Keratinocyte (primary cell): Measurements from ENCODE around the gene LGALS12. TPM values are rescaled to one million over a fixed set of nuclear protein-coding genes. Genes with fewer than 3 reads are reported as not detected.

ENCODE experiments used
- DNase-seq: peaks from one replicate; pipeline ENCODE4 v3.0.0-alpha.2; 2011; ENCODE audit warnings: low read depth, missing footprints, low spot score
- FAIRE-seq: peaks from 2 replicates; lab custom pipeline; 2011; peaks lifted over from hg19 to GRCh38; lab: Jason Lieb, UNC
- H2AFZ ChIP-seq: 2 replicates; pipeline ENCODE4 v1.6.0; 2012; ENCODE audit warnings: low read length, control low read depth, inconsistent platforms; ENCODE audit not compliant: control insufficient read depth
- H3K27ac ChIP-seq: 2 replicates; pipeline ENCODE4 v1.5.1; 2011; ENCODE audit warnings: low read length; ENCODE audit not compliant: control insufficient read depth, insufficient read depth
- H3K27me3 ChIP-seq: 3 replicates; pipeline ENCODE4 v1.6.0; 2011; ENCODE audit warnings: low read length; ENCODE audit not compliant: control insufficient read depth, insufficient read depth; ENCODE audit errors: extremely low read depth
- H3K36me3 ChIP-seq, 2 experiments: 2 replicates in 1 of 2; 3 replicates in 1 of 2; pipeline ENCODE4 v1.5.1; 2011; ENCODE audit warnings: low read length in 2 of 2, mild to moderate bottlenecking in 1 of 2; ENCODE audit not compliant: control insufficient read depth in 2 of 2, insufficient read depth in 2 of 2; ENCODE audit errors: extremely low read depth in 1 of 2
- H3K4me1 ChIP-seq: 3 replicates; pipeline ENCODE4 v1.5.1; 2011; ENCODE audit warnings: low read length; ENCODE audit not compliant: control insufficient read depth, insufficient read depth; ENCODE audit errors: extremely low read depth
- H3K4me2 ChIP-seq: 3 replicates; pipeline ENCODE4 v1.6.0; 2011; ENCODE audit warnings: low read depth, low read length; ENCODE audit not compliant: control insufficient read depth, insufficient read depth; ENCODE audit errors: extremely low read depth
- H3K4me3 ChIP-seq, 3 experiments: fragments of 200-600 bp in 1 of 3; sonication (generic) in 1 of 3; 2 replicates in 2 of 3; 3 replicates in 1 of 3; pipeline ENCODE4 v1.5.1; 2011 to 2016; ENCODE audit warnings: low read length in 3 of 3, mild to moderate bottlenecking in 3 of 3, control low read depth in 2 of 3, inconsistent platforms in 1 of 3, low read depth in 1 of 3, mixed read lengths in 1 of 3, mixed run types in 1 of 3, moderate library complexity in 1 of 3; ENCODE audit not compliant: control insufficient read depth in 2 of 3, insufficient read depth in 2 of 3; ENCODE audit errors: extremely low read depth in 1 of 3
- H3K79me2 ChIP-seq: 2 replicates; pipeline ENCODE4 v1.6.0; 2012; ENCODE audit warnings: low read length; ENCODE audit not compliant: control insufficient read depth, insufficient read depth
- H3K9ac ChIP-seq: 3 replicates; pipeline ENCODE4 v1.6.0; 2011; ENCODE audit warnings: low read length; ENCODE audit not compliant: control insufficient read depth, insufficient read depth; ENCODE audit errors: extremely low read depth
- H3K9me1 ChIP-seq: 3 replicates; pipeline ENCODE4 v1.6.0; 2011; ENCODE audit warnings: low read length; ENCODE audit not compliant: control insufficient read depth, insufficient read depth; ENCODE audit errors: extremely low read depth
- H3K9me3 ChIP-seq: 2 replicates; pipeline ENCODE4 v1.5.1; 2012; ENCODE audit warnings: low read depth, low read length; ENCODE audit not compliant: control insufficient read depth
- H4K20me1 ChIP-seq: 3 replicates; pipeline ENCODE4 v1.6.0; 2011; ENCODE audit warnings: low read length; ENCODE audit not compliant: control insufficient read depth, insufficient read depth; ENCODE audit errors: extremely low read depth
- CTCF ChIP-seq, 3 experiments: IDR thresholded peaks in 1 of 3; conservative IDR thresholded peaks in 1 of 3; optimal IDR thresholded peaks in 1 of 3; 2 replicates in 2 of 3; 3 replicates in 1 of 3; pipeline versions ENCODE3 to v1.5.1; 2011; ENCODE audit warnings: low read length in 3 of 3, mild to moderate bottlenecking in 3 of 3, moderate library complexity in 2 of 3, control low read depth in 1 of 3, inconsistent platforms in 1 of 3; ENCODE audit not compliant: insufficient read depth in 2 of 3; ENCODE audit errors: extremely low read depth in 1 of 3
- EZH2 ChIP-seq: IDR thresholded peaks from one replicate; pipeline ENCODE4 v1.6.1; 2012; ENCODE audit warnings: inconsistent platforms, mild to moderate bottlenecking, low read length, moderate library complexity
- dilution Hi-C: fragments of 300-500 bp; cut with MboI; formaldehyde crosslinking; loops from one replicate; pipeline ENCODE4 v1.7.0; 2020; ENCODE audit warnings: low sequenced_read_pairs; ENCODE audit not compliant: extremely low pct_ligation_motif_present
- polyA plus RNA-seq, 5 experiments: library from polyadenylated mRNA; depleted of rRNA in 3 of 5; stranded (reverse) in 3 of 5; stranded (forward) in 1 of 5; unstranded in 1 of 5; fragments of >200 nt; gene quantifications; 1 replicate in 1 of 5; 2 replicates in 3 of 5; 3 replicates in 1 of 5; pipeline versions ENCODE4 v1.2.1 to v1.2.3, GENCODE V29; 2011 to 2012; ENCODE audit warnings: missing spikeins in 2 of 5, low read depth in 1 of 5, low replicate concordance in 1 of 5

The LGALS12 gene
- polyA plus RNA-seq, 1 donor (not counting 4 experiments of a cell fraction or from before 2014, with no cell fraction given) = not detected

DNA sequence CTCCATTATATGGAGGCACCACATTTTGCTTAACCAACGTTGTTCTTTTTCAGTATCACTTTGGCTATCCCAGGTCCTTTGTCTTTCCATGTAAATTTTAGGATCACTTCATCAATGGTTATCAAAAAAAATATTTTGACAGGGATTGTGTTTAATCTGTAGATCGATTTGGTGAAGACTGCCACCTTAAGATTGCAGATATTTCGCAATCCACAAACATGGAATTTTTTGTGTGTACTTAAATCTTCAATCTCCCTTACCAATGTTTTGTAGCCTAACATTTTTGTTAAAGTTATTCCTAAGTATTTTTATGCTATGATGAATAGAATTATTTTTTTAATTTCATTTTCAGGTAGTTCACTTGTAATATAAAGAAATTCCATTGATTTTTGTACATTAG is 33.5 kb upstream of the LGALS12 start:
- Histone ChIP-seq H4K20me1 (no peaks in the 10 kb centered on the region), H2AFZ (no peak overlapping the region), H3K36me3 (no peaks in the 10 kb centered on the region), H3K27ac (no peak overlapping the region), H3K4me3 (no peak overlapping the region), H3K9me1 (no peaks in the 10 kb centered on the region), H3K4me1 (no peaks in the 10 kb centered on the region), H3K9ac (no peak overlapping the region), H3K9me3 (no peaks in the 10 kb centered on the region), H3K4me2 (no peak overlapping the region), H3K27me3 (no peaks in the 10 kb centered on the region), H3K79me2 (no peaks in the 10 kb centered on the region)
- DNase-seq (no peak), FAIRE-seq (no peak)
- no peak for TF ChIP-seq CTCF (optimal IDR thresholded peaks at IDR 0.05 in 1 of 3, IDR thresholded peaks at IDR 0.05 in 1 of 3, conservative IDR thresholded peaks at IDR 0.05 in 1 of 3; ENCODE audit: extremely low read depth in 1 of 3, insufficient read depth in 2 of 3, low read length in 3 of 3)
- no peak for TF ChIP-seq EZH2
- dilution Hi-C loops = no loop called here

- H3K36me3 ChIP-seq = no peaks in the 10 kb centered on the region
- H4K20me1 ChIP-seq = no peaks in the 10 kb centered on the region
- H3K27me3 ChIP-seq = no peaks in the 10 kb centered on the region
- no peak overlapping the region for H3K4me2 ChIP-seq
- no peak for TF ChIP-seq CTCF (optimal IDR thresholded peaks at IDR 0.05 in 1 of 3, IDR thresholded peaks at IDR 0.05 in 1 of 3, conservative IDR thresholded peaks at IDR 0.05 in 1 of 3; ENCODE audit: extremely low read depth in 1 of 3, insufficient read depth in 2 of 3, low read length in 3 of 3)
- no peak for TF ChIP-seq EZH2
- no peak overlapping the region for H3K27ac ChIP-seq
- FAIRE-seq (no peak), DNase-seq (no peak)
- H2AFZ ChIP-seq = no peak overlapping the region
- no peak overlapping the region for H3K4me3 ChIP-seq
- no peak overlapping the region for H3K9ac ChIP-seq
- H3K79me2 ChIP-seq = no peaks in the 10 kb centered on the region
- no peaks in the 10 kb centered on the region for H3K4me1 ChIP-seq
- dilution Hi-C loops = no loop called here
- H3K9me1 ChIP-seq = no peaks in the 10 kb centered on the region
- H3K9me3 ChIP-seq = no peaks in the 10 kb centered on the region
Measured at GRCh38 chr11:63476618-63477017, 29.3 kb upstream of the LGALS12 start.
